Measurements from ENCODE around the gene GCK. TPM values are rescaled to one million over a fixed set of nuclear protein-coding genes. Genes with fewer than 3 reads are reported as not detected.

GCK gene
- polyA plus RNA-seq (ENCODE audit: insufficient read length in 3 of 3): 1 to 10 TPM; 2.5 to 3.6 (median 3.4) TPM

- peak in 1 of 3 donors; percentile 50 for DNase-seq (ENCODE audit: low read depth in 3 of 3, low spot score in 2 of 3)
These were observed at the start of gene GCK for GRCh38 chr7:44189286-44189992. Gene GCK (minus strand): TSS chr7:44189439. CDS start chr7:44188953, 486 bp downstream.

- DNase-seq (ENCODE audit: low read depth in 3 of 3, low spot score in 2 of 3): no peak
These were observed 49.0 kb upstream of the GCK start for GRCh38 chr7:44238116-44238695.

DNA sequence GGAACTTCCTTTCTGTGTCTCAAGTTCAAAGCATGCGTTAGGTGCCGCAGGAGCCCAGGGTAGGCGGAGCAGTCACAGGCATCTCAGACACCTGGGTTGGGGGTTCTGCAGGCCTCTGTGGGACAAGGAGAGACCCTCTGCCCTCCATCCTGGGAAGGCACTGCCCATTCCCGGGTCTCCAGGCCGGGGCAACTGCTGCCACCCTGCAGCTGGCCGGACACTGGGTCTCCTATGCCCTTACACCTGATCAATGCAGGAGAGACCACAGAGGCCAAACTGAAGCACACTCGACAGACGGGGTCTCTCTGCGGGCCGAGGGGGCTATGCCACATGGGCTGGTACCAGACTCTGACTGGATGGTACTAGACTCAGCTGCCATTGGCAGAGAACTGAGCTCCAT, 48.5 kb upstream of the GCK start:
- DNase-seq (ENCODE audit: low read depth in 3 of 3, low spot score in 2 of 3): no peak

- no peak for DNase-seq (ENCODE audit: low read depth in 3 of 3, low spot score in 2 of 3)
These were observed 47.1 kb upstream of the GCK start for GRCh38 chr7:44236333-44236728.

DNA sequence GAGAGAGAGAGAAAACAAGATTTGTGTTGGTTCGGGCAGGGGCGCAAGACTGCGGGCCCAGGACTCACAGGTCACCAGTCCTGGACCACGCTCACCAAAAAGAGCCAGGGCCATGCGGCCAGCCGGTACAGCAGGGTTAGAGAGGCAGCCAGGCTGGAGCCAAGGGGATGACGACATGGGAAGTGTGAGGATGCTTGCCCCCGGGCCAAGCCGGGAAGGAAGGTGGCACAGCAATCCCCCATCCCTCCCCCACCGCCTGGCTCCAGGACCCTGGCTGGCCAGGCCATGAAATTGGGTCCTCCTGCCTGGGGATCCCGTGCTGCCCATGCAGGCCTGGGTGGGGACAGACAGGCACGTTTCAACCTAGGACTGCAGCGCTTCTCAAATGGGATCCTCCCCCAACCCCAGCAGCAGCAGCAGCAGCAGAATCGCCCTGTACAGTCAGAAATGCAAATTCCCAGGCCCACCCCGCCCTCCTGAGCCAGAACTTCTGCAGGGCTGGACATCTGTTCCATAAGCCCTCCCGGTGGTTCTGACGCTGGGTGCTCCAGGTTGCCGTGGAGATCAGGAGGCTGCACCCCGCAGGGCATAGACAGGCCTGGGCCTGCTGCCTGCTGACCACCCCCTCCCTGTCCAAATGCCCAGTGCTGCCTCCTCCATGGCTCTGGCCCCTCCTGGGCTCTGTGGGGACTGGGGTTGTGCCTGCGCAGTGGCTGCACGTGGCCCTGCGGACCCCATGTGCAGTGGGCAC, 46.5 kb upstream of the GCK start:
- no peak for DNase-seq (ENCODE audit: low read depth in 3 of 3, low spot score in 2 of 3)

GRCh38 chr7:44235066-44235465, 45.8 kb upstream of the GCK start:
- no peak for DNase-seq (ENCODE audit: low read depth in 3 of 3, low spot score in 2 of 3)

DNA sequence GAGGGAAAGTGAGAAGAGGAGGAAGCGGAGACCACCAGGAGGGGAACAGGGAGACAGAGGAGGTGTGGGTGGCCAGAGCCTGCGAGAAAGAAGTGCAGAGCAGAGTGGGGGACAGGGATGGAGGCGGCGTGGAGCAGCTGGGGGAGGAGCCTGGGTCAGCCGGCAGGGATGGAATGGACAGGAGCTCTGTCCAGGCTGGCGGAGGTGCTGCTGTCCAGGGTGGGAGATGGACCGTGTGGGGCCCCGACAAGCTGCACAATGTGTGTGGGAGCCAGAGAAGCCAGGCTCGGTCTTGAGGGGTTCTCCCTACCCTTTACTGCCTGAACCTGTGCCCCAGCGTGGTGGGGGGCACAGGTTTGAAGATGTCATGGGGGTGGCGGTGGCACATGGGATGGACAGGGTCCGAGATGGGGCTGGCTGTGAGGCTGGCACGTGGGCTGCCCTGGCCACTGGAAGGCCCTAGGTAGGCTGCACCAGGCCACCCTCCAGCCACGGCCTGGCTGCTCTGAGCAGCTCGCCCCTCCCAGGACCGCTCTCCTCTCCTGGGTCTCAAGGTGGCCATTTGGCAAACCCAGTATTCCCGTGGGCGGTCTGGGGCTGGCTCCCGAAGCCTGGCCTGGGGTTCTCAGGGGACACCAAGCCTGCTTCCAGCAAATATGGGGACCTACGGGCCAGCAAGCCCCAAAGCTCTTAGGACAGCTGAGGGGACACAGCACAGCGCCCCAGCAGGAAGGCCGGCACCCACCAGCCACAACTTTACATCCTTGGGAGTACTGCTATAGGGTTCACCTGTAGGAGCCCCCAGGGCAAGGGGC, 43.9 kb upstream of the GCK start:
- DNase-seq (ENCODE audit: low read depth in 3 of 3, low spot score in 2 of 3): no peak

DNA sequence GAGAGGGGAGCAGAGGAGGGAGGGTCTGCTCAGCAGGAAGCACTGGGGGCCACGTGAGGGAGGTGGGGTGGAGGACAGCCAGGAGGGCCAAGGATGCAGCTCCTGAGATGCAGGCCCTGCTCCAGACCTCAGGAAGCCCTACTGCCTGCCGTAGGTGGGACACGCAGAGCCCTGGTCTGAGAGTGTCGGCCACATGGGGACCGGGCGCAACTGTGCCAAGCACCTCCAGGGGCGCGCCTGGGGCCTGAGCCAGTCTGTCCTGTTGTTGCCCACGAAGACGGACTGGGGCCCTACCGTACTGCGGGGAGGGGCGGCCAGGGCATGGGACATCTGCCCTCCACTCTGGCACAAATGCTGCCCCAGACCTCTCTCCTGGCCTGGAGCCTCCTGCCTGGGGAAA, 43.2 kb upstream of the GCK start:
- DNase-seq (ENCODE audit: low read depth in 3 of 3, low spot score in 2 of 3): no peak

DNA sequence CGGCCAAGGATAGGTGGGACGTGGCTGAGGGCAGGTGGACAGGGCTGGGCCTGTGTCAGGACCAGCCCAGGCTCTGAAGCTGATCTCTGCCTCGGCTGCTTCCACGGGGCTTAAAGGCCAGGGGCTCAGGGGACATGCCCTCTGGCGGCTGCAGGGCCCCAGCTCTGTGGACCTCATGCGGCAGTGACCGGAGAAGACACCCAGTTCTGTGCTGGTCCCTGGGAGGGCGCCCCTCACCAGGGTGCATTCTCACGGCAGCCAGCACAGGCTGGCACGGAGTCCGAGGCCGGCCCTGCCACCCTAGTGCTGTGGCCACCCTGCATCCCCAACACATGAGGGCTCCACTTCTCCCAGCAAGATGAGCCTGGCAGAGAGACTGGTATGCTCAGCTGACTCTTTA, 41.8 kb upstream of the GCK start:
- no peak for DNase-seq (ENCODE audit: low read depth in 3 of 3, low spot score in 2 of 3)

GRCh38 chr7:44230286-44230685, 41.0 kb upstream of the GCK start:
- no peak for DNase-seq (ENCODE audit: low read depth in 3 of 3, low spot score in 2 of 3)

DNA sequence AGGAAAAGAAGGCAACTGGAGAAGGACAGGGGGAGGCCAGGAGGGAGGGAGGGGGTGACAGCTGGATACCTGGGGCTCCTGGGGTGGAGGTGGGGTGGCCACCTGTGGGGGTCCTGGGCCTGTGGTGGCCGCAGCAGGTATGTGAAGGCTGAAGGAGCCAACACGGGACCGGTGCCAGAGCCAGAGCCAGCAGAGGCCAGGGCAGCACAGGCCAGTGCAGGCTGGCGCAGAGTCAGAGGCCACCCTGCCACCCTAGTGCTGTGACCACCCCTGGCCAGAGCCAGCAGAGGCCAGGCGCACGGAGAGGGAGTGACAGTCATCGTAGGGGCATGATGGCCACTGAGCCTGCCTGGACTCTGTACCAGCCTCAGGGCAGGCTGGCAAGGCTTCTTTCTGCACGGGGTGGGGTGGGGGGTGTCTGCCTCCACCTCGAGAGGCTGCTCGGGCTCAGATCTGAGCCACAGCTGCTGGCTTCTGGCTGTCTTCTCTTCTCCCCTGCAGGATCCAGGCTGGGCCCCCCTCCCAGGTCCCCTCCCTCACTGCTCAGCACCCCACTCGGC, 40.4 kb upstream of the GCK start:
- no peak for DNase-seq (ENCODE audit: low read depth in 3 of 3, low spot score in 2 of 3)

DNA sequence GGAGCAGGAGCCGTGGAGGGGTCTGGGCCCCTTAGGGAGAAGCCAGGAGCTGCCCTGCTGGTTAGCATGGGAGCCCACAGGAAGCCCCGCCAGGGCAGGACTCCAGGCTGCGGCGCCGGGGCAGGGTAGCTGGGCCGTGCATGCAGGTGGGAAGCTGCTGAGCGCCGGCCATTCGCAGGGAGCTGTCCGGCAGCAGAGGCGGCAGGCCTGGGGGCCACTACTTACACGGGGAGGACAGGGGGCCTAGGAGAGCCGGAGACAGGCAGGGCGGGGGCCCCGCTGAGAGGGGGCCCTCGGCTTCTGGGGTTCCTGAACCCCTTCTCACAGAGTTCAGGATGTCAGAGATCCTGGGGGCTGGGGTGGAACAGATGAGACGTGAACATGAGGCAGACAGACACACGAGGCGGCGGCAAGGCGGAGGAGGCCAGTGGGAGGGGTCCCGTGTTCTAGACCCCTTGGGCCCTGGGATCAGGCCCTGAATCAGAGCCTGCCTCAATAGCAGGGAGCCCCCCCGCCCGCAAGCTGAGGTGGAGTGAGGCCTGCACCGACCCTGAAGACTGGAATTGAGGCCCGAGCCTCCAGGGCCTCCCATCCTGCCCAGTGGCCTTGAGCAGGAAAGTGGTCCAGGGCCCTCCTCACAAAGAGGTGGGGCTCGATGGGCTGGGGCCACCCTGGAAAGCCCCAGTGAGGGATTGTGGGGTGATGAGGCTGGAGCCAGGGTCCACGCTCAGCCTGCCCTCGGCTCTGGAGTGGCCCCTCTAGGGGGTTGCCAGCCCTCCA, 39.5 kb upstream of the GCK start:
- DNase-seq (ENCODE audit: low read depth in 3 of 3, low spot score in 2 of 3): no peak

GRCh38 chr7:44227911-44228310, 38.7 kb upstream of the GCK start:
- no peak for DNase-seq (ENCODE audit: low read depth in 3 of 3, low spot score in 2 of 3)

DNA sequence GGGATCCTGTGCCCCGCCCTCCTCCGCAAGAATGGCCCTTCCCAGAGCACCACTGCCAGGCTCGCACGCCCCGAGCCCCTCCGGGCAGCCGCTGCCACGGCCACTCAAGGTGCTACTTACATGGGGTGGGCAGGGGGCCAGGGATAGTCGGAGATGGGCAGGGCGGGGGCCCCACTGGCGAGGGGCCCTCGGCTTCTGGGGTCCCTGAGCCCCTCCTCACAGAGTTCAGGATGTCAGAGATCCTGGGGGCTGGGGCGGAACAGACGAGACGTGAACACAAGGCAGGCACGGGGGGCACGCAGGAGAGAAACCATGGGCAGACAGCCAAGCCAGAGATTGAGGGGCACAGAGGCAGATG, 37.1 kb upstream of the GCK start:
- no peak for DNase-seq (ENCODE audit: low read depth in 3 of 3, low spot score in 2 of 3)

- DNase-seq (ENCODE audit: low read depth in 3 of 3, low spot score in 2 of 3): no peak
These were observed 36.5 kb upstream of the GCK start for GRCh38 chr7:44225566-44226395.

DNA sequence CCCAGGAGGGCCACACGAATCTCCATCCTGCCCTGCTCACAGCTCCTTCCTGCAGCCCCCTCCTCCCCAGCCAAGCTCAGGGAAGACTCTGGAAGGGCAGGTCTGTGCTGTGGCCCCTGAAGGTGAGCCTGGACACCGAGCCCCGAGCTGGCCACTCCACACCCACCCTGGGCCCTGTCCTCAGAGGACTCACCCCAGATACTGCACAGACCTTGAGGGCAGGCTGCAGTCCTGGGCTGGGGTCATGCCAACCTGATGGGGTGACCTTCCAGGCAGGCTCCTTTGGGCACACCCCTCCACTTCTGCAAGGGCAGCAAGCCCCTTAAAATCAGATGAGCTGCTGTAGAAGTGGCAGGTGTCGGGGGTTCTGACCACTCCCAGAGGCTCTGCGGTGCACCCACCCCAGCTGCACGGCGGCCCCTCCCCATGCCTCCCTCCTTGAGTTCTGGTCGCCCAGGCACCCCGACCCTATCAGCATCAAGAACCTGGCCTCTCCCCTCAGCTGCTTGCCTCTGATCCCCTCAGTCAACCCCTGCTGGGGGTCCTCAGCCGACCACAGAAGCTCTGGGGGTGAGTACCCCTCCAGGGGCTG, 35.8 kb upstream of the GCK start:
- DNase-seq (ENCODE audit: low read depth in 3 of 3, low spot score in 2 of 3): no peak

DNA sequence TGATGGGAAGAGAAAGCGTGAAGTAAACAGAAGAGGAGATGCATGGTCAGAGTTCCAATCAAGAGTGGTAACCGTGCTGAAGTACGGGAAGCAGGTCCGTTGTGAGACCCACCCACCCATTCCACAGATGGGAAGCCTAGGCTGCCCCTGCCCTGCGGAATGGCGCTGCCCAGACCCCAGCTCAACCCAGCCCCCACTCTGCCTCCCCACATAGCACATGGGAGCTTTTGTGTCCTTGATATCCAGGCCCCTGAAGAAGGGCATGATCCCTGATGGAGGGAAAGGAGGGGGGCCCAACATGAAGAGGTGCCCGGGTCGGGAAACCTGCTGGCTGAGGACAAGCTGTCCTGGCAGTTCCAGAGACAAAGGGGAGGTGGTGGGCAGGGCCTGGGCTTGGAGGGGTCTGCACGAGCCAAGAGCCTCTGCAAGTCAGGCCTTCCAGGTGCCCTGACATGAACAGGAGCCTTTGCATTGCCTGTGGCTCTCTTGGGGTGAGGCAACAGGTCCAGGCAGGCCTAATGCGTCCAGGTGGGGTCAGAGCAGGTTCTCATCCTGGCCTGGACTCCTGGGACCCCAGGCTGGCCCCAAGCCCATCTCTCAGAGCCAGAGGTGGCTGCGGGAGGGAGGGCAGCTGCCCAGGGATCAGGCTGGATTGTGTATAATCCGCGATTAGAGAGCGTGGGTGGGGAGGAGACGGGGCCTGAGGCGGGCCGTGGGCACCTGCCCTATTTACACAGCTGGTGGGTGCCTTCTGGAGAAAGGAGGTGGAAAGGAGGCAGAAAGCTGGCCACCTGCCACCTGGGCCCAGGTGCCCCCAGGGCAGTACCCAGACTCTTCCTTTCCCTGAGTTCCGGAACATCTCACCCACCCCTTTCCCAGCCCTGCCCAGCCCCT, 35.1 kb upstream of the GCK start:
- DNase-seq (ENCODE audit: low read depth in 3 of 3, low spot score in 2 of 3): no peak

All from right renal cortex interstitium (tissue), 3 donors.